GM12865 (cell line): ENCODE data around the gene FRZB.

Experiments
- DNase-seq: peaks from one replicate; pipeline ENCODE4 v3.0.0; 2010; ENCODE audit warnings: low read depth
- H3K4me3 ChIP-seq: 2 replicates; pipeline ENCODE4 v1.5.1; 2011; ENCODE audit warnings: mild to moderate bottlenecking, low read depth, low read length, control low read depth
- TF ChIP-seq, protein P1 (sequence below): IDR thresholded peaks from 2 replicates; pipeline ENCODE4 v1.5.1; 2011; ENCODE audit warnings: low read length, control low read depth, low read depth, inconsistent platforms; ENCODE audit not compliant: insufficient read depth; ENCODE audit errors: missing control alignments

FRZB gene

DNA sequence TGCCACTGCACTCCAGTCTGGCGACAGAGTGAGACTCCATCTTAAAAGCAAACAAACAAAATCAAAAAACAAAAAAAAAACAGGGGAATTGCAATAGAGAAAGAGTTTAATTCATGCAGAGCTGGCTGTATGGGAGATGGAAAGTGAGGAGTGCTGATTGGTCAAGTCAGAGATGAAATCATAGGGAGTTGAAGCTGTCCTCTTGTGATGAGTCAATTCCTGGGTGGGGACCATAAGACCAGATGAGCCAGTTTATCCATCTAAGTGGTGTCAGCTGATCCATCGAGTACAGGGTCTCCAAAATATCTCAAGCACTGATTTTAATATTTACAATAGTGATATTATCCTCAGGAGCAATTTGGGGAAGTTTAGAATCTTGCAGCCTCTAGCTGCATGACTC is 45.3 kb downstream of the FRZB start:
- H3K4me3 ChIP-seq = no peak overlapping the region
- DNase-seq = no peak
- TF ChIP-seq, protein P1, sequence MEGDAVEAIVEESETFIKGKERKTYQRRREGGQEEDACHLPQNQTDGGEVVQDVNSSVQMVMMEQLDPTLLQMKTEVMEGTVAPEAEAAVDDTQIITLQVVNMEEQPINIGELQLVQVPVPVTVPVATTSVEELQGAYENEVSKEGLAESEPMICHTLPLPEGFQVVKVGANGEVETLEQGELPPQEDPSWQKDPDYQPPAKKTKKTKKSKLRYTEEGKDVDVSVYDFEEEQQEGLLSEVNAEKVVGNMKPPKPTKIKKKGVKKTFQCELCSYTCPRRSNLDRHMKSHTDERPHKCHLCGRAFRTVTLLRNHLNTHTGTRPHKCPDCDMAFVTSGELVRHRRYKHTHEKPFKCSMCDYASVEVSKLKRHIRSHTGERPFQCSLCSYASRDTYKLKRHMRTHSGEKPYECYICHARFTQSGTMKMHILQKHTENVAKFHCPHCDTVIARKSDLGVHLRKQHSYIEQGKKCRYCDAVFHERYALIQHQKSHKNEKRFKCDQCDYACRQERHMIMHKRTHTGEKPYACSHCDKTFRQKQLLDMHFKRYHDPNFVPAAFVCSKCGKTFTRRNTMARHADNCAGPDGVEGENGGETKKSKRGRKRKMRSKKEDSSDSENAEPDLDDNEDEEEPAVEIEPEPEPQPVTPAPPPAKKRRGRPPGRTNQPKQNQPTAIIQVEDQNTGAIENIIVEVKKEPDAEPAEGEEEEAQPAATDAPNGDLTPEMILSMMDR = no peak

DNA sequence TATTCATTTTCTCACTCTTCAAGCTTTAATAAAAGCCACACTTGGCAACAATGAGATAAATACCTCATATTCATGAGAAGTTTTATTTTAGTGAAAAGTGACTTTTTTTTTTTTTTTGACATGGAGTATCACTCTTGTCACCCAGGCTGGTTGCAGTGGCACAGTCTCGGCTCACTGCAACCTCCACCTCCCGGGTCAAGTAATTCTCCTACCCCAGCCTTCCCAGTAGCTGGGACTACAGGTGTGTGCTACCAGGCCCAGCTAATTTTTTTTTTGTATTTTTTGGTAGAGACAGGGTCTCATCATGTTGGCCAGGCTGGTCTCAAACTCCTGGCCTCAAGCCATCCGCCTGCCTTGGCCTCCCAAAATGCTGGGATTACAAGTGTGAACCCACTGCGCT is 47.0 kb downstream of the FRZB start:
- H3K4me3 ChIP-seq = no peak overlapping the region
- TF ChIP-seq, protein P1 = no peak

DNA sequence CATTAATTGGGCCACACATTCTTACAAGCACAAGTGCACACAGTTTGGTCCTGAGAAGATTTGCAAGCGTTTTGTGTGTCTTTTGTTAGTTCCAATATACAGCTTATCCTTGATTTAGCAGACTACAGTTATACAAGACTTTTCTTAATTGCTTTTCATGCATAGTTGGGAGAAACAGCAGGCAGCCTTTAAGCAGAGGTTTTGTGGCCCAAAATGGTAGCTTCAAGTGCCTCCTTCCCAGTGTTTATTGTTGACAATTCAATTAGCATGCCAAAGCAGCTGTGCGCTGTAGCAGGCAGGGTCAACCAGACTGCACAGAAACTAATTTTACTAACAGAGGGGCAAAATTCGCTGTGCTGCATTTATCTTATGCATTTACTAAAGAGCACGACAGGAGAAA is 47.5 kb downstream of the FRZB start:
- no peak for DNase-seq
- TF ChIP-seq, protein P1 = no peak
- no peak overlapping the region for H3K4me3 ChIP-seq

More for the DNA sequence above, 47.0 kb downstream of the FRZB start:
- no peak for DNase-seq

DNA sequence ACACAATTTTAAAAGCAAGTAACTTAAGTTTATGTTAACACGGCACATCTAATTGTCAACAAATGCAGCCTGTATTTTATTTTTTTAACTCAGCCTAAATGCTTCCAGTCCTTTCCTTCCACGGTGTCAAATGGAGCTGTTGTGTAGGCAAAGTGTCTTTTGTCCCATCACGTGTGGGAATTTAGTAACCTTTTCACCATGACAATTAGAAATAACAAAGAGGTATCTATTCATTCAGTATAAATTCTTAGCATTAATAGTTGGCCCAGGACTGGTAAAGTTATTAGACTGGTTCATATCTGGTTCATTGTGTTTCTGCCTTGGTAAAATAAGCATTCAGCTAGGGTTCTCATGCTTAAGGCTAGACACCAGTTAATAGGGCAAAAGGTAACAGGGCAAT is 47.9 kb downstream of the FRZB start:
- DNase-seq = no peak
- TF ChIP-seq, protein P1 = no peak
- H3K4me3 ChIP-seq = no peak overlapping the region

DNA sequence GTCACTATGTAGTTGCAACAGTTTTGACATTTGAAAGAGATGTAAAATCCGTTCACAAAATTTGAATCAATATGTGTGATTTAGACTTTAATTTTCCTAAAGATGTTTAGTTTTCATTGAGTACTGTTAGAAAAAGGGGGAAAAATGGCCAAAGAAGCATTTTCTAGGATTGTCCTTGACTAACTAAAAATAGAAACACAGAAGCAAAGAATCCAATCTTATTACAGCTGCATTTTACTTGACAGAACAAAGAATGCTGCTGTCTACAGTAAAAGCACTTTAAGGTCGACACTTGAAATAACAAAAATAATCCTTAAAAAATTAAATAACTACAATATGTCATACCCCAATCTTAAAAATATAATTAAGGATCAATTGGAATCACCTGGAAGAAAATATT is 48.9 kb downstream of the FRZB start:
- TF ChIP-seq, protein P1 = no peak
- no peak overlapping the region for H3K4me3 ChIP-seq
- DNase-seq = no peak

DNA sequence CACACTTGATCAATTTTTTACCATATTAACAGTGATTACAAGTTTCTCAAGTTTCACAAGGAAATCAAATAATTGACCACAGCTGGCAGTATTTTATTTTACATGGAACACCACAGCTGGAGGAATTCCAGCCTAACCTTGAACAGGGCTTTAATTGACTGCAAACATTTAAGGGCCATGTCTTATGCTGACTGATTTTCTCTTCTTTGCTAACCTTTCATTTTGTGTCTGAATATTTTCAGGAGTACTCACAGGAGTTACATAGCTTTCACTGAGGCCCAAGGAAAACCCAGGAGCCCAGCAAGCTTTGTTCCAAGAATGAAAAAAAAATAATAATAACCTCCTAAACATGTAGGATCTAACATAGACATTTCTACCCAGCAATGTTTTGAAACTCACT is 49.6 kb downstream of the FRZB start:
- no peak for DNase-seq
- no peak overlapping the region for H3K4me3 ChIP-seq
- TF ChIP-seq, protein P1 = no peak

DNA sequence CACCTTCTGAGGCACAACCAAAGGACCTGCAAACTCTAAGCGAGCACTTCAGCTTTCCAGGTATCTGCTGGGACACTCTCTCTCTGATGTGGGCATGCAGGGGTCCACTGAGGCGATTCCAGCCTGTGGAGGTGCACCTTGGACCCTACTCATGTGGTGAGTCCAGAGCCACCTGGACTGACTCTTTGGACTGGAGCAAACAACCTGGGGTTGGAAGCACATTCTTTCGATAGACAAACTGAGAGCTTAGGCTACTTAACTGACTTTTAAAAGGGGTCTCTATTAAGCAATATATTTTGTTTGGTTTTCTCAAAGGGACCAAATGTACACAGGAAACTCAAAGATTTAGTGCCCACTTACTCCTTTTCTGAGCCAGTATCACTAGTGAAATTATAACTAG is 51.6 kb downstream of the FRZB start:
- no peak for DNase-seq
- TF ChIP-seq, protein P1 = no peak
- no peak overlapping the region for H3K4me3 ChIP-seq
